Effector memory CD8-positive, alpha-beta T cell (primary cell): Measurements from ENCODE around the gene LOC101059915.
A peak's percentile ranks its signal among the peaks of the same experiment; 100 is the strongest.
"Not testable (repeated sequence)": the region's sequence is repeated elsewhere in the genome, so short reads cannot be mapped to it uniquely, and the experiment has no call there.

Experiments
- ATAC-seq: fragments of 150-1000 bp; cut with Tn5 transposase; replicated peaks from 2 replicates; pipeline ENCODE4 v1.10.0; 2021; ENCODE audit warnings: mild to moderate bottlenecking, moderate library complexity
- DNase-seq, 3 experiments: peaks; one replicate each; pipeline ENCODE4 v3.0.0; 2021
- H3K27ac Mint-ChIP-seq, 2 donors: one replicate each; pipeline ENCODE4 v1.8.0; 2022; ENCODE audit warnings: mild to moderate bottlenecking in 2 of 2, mixed read lengths in 2 of 2, moderate library complexity in 2 of 2
- H3K27me3 Mint-ChIP-seq, 2 donors: one replicate each; pipeline ENCODE4 v1.8.0; 2022; ENCODE audit warnings: mixed read lengths in 2 of 2
- H3K36me3 Mint-ChIP-seq: one replicate; pipeline ENCODE4 v1.8.0; 2022; ENCODE audit warnings: mild to moderate bottlenecking, moderate library complexity, mixed read lengths; ENCODE audit not compliant: insufficient read depth
- H3K4me1 Mint-ChIP-seq, 2 donors: one replicate each; pipeline ENCODE4 v1.8.0; 2022; ENCODE audit warnings: low read depth in 2 of 2, mixed read lengths in 2 of 2
- H3K4me3 Mint-ChIP-seq, 2 donors: one replicate each; pipeline ENCODE4 v1.8.0; 2022; ENCODE audit warnings: mild to moderate bottlenecking in 2 of 2, mixed read lengths in 2 of 2, moderate library complexity in 2 of 2
- H3K9me3 Mint-ChIP-seq, 2 donors: one replicate each; pipeline ENCODE4 v1.8.0; 2022; ENCODE audit warnings: mixed read lengths in 2 of 2

Gene LOC101059915

DNA sequence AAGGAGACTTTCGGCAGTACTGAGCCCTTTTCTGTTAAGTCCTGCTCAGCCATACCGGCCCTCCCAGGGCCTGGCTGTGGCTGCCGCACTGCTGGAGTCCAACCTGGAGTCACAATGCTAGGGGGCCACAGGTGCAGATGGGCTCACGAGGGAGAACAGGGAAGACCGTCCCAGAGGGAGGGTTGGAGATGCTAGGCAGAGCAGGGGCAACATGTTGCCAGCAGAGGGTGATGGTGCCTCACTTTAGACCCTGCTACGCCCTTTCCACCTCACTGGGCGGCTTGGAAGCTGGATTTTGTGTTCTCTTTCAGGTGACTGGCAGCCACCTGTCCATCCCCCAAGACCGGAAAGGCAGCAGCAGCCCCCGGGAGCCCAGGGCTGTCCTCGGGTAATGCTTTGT is 2.6 kb downstream of the LOC101059915 start:
- not testable (repeated sequence) for ATAC-seq, H3K9me3 Mint-ChIP-seq, DNase-seq, H3K4me3 Mint-ChIP-seq, H3K36me3 Mint-ChIP-seq, H3K27ac Mint-ChIP-seq, H3K4me1 Mint-ChIP-seq
- H3K27me3 Mint-ChIP-seq, result peaks cover 0 to 15% of the 10 kb centered on the region in 2 donors

DNA sequence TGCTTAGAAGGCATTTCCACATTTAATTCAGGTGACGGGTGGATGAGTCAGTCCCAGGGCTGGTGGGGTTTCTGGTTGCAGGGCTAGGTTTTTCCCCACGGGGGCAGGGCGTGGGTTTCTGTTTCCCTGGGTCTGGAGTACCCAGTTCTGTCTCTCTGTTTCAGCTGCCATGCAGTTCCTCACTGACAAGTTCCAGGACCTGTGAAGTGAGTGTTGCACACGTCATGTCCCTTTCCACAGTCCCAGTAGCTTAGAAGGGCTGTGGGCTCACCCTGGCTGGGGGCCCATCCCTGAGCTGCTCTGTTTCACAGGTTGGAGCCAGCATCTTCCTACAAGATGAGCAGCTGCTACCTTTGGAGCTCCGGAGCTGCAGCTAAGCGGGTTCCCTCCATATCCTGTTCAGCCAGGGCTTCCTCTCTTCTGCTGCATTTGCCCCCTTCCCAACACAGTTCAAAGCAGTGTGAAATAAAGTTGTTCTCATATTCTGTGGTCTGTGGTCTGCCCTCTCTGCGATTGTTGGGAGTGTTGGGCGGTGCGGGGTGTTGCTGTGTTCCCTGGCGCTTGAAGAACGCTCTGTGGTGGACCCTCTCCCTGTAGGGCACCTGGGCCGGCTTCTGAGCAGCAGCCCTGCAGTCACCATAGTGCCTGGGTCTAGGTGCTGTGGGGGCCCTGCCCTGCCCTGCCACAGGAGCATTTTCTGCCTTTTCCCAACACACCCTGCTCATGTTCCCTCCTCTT is 3.9 kb downstream of the LOC101059915 start:
- H3K4me1 Mint-ChIP-seq, result peaks cover 0 to 10% of the 10 kb centered on the region in 2 donors
- no peak overlapping the region for H3K27ac Mint-ChIP-seq
- ATAC-seq (no peak), DNase-seq (no peak)
- H3K9me3 Mint-ChIP-seq, result no peaks in the 10 kb centered on the region
- H3K36me3 Mint-ChIP-seq, result no peaks in the 10 kb centered on the region
- no peak overlapping the region for H3K4me3 Mint-ChIP-seq
- H3K27me3 Mint-ChIP-seq, result peaks cover 0 to 15% of the 10 kb centered on the region in 2 donors

DNA sequence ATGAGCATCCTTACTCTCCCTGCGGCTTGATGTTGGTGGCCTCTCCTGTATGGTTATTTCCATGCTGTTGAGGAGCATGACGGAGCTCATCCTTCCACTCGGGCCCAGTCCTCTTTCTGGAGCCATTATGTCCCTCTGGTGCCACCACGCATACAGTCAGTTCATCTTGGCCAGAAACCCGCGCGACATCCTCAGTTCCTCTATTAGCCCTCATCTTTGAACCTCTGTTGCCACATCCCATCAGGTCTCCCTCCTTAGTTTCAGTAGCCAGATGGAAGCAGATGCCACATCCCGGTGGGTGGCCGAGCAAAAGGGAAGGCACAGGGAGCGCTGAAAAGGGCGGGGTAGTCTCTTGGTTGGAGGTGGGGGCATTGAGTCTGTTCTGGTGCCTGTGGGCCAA is 4.6 kb downstream of the LOC101059915 start:
- Mint-ChIP-seq H3K9me3 (no peaks in the 10 kb centered on the region), H3K4me3 (no peak overlapping the region), H3K27me3 (peaks cover 0 to 15% of the 10 kb centered on the region in 2 donors), H3K27ac (no peak overlapping the region), H3K4me1 (peaks cover 0 to 10% of the 10 kb centered on the region in 2 donors), H3K36me3 (no peaks in the 10 kb centered on the region)
- ATAC-seq (no peak), DNase-seq (no peak)

DNA sequence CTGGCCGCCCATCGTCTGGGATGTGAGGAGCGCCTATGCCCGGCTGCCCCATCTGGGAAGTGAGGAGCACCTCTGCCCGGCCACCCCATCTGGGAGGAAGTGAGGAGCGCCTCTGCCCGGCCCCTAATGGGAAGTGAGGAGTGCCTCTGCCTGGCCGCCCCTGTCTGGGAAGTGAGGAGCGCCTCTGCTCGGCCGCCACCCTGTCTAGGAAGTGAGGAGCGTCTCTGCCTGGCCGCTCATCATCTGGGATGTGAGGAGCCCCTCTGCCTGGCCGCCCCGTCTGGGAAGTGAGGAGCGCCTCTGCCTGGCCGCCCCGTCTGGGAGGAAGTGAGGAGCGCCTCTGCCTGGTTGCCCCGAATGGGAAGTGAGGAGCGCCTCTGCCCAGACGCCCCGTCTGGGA is 8.3 kb downstream of the LOC101059915 start:
- H3K4me3 Mint-ChIP-seq, DNase-seq, H3K9me3 Mint-ChIP-seq, H3K36me3 Mint-ChIP-seq, ATAC-seq, H3K4me1 Mint-ChIP-seq: not testable (repeated sequence)
- Mint-ChIP-seq H3K27me3 (peaks cover 0 to 15% of the 10 kb centered on the region in 2 donors), H3K27ac (peak overlapping the region in 1 of 2 donors; percentile 52)

DNA sequence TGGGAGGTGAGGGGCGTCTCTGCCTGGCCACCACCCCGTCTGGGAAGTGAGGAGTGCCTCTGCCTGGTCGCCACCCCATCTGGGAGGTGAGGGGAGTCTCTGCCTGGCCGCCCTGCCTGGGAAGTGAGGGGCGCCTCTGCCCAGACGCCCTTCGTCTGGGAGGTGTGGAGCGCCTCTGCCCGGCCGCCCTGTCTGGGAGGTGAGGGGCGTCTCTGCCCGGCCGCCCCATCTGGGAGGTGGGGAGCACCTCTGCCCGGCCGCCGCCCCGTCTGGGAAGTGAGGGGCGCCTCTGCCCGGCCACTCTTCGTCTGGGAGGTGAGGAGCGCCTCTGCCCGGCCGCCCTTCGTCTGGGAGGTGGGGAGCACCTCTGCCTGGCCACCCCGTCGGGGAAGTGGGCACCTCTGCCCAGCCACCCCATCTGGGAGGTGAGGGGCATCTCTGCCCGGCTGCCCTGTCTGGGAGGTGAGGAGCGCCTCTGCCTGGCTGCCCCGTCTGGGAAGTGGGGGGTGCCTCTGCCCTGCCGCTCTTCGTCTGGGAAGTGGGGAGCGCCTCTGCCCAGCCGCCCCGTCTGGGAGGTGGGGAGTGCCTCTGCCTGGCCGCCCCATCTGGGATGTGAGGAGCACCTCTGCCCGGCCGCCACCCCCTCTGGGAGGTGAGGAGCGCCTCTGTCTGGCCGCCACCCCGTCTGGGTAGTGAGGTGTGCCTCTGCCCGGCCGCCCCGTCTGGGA is 8.9 kb downstream of the LOC101059915 start:
- not testable (repeated sequence) for H3K9me3 Mint-ChIP-seq, ATAC-seq, H3K27me3 Mint-ChIP-seq, DNase-seq, H3K4me3 Mint-ChIP-seq, H3K36me3 Mint-ChIP-seq, H3K4me1 Mint-ChIP-seq, H3K27ac Mint-ChIP-seq

DNA sequence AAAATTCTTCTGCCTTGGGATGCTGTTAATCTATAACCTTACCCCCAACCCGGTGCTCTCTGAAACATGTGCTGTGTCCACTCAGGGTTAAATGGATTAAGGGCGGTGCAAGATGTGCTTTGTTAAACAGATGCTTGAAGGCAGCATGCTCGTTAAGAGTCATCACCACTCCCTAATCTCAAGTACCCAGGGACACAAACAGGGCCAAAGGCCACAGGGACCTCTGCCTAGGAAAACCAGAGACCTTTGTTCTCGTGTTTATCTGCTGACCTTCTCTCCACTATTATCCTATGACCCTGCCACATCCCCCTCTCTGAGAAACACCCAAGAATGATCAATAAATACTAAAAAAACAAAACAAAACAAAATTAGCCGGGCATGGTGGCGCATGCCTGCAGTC is 9.8 kb downstream of the LOC101059915 start:
- not testable (repeated sequence) for H3K27ac Mint-ChIP-seq, H3K4me1 Mint-ChIP-seq, ATAC-seq, H3K27me3 Mint-ChIP-seq, DNase-seq, H3K9me3 Mint-ChIP-seq, H3K36me3 Mint-ChIP-seq, H3K4me3 Mint-ChIP-seq

DNA sequence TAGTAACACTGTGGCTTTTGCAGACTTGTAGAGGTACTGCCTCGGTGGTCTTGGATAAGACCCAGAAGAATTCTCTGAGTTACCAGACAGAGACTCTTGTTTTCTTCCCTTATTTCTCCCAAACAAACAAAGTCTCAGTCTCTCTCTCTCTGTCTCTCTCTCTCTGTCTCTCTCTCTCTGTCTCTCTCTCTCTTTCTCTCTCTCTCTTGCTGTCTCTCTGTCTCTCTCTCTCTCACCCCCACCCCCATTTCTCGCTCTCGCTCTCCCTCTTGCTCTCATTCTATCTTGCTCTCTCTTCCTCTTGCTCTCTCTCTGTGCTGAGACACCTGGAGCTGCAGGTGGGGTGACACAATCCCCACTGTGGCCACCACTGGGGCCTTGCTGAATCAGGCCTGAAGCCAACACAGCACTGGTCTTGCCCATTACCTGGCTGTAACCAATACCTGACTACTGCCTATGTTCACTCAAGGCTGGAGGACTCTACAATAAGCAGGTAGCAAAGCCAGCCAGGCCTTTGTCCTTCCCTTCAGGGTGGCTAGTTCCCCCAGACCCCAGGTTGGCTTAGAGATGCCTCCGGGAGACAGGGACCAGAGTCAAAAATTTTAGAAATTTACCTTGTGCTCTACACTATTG is 12.3 kb downstream of the LOC101059915 start:
- DNase-seq (no peak), ATAC-seq (no peak)
- H3K36me3 Mint-ChIP-seq, result no peaks in the 10 kb centered on the region
- H3K4me1 Mint-ChIP-seq, result no peaks in the 10 kb centered on the region
- no peak overlapping the region for H3K27ac Mint-ChIP-seq
- no peaks in the 10 kb centered on the region for H3K9me3 Mint-ChIP-seq
- no peaks in the 10 kb centered on the region for H3K27me3 Mint-ChIP-seq
- no peak overlapping the region for H3K4me3 Mint-ChIP-seq

DNA sequence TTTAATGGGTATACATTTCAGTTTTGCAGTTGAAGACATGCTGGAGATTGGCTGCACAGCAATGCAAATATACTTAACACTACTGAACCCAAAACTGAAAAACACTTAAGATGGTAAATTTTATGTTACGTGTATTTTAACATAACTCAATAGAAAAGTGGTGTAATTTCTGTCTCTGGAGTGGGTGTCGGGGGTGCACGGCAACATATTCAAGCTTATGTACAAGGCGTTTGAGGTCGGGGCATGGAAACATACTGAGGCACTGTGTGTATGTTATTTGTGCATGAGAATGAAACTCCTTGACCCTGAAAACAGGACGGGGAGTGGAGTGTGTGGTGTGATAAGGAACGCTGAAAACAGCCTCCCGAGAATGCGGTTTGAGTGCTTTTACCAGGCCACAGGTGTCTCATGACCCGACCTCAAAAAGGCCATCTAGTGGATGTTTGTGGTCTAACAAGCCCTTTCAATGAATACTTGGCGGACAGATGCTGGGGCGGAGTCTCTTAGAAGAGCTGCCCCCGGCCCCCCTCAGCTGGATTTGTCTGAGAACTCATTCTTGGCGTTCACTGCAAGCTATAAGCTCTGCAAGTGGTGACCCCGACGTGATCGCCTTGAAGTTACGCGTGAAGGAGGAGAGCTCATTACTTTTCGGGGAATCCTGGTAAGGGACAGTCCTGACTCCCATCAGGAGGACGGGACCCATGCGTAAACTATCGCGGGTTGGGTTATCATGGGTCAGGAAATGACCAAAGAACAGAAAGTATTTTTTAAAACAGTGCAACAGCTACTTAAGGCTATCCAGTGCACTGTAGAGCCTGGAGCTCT is 29.5 kb downstream of the LOC101059915 start:
- peak; percentile 64 for ATAC-seq
- H3K9me3 Mint-ChIP-seq, DNase-seq, H3K27ac Mint-ChIP-seq, H3K4me1 Mint-ChIP-seq, H3K27me3 Mint-ChIP-seq, H3K36me3 Mint-ChIP-seq, H3K4me3 Mint-ChIP-seq: not testable (repeated sequence)

DNA sequence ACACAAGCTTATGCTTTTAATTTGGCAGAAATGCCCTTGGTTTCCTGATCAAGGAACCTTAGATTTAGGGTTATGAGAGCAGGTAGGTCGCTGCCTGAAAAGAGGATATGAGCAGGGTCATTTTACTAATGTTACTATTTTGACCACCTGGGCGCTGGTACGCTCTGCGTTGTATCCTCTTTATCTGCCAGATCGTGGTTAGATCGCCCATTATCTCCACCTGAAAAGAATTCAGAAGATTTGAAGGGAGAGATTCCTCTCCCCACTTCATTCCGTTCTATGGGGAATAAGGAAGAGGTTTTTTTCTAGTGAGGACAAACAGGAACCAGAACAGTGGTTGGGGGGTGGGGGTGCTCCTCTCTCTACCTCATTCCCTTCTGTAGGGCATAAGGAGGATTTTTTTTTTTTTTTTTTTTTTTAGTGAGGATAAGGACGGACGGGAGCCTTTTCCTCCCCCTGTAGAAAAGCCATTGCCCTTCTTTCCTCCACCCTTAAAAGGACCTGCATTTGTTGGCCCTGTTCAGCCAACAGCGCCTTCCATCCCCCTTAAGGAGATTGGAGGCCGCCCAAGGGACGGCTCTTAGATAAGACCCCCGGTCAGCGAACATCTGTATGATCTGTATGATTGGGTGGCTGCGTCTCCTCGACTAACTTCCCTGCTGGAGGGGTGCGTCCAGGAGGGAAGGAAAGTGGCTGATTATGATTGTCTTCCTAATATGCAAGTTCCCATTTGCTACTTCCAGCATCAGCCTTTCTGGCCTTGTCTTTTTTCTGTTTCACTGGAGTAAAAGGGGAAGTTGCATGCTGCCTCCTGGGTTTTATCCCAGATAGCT is 30.3 kb downstream of the LOC101059915 start:
- H3K9me3 Mint-ChIP-seq, H3K27me3 Mint-ChIP-seq, H3K4me1 Mint-ChIP-seq, DNase-seq, H3K36me3 Mint-ChIP-seq, H3K4me3 Mint-ChIP-seq, ATAC-seq, H3K27ac Mint-ChIP-seq: not testable (repeated sequence)

DNA sequence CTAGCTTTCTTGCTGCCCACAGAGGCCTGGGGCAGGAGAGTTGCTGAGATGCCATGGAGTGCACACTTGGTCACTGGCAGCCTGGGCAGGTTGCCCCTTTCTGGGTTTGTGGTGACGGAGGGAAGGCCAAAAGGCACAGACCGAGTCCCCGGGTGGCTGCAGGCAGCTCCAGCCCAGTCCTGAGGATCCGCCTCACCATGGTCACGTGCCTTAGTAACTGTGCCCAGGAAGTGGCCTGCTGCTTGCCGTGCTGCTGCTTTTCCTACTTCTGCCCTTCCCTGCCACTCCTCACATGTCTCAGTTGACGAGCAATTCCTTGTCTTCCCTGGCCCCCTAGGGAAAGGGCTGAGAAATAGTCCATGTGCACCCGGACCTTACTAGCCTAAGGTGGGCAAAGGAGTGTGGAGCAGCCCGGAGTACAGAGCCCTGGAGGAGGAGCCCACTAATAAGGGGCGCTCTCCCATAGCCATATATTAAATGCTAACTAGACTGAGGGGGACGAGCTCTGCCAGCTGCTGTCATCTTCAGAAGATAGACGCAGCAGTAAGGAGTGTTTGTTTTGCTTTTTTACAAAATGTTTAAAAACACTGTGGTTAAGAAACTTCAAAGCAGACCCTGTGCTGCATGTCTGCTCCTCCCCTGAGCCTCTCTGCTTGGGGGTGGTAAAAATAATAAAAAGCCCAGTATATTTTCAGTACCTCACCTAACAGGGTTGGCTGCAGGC is 31.1 kb downstream of the LOC101059915 start:
- H3K4me3 Mint-ChIP-seq, H3K36me3 Mint-ChIP-seq: not testable (repeated sequence)
- peak; percentile 47 for ATAC-seq

DNA sequence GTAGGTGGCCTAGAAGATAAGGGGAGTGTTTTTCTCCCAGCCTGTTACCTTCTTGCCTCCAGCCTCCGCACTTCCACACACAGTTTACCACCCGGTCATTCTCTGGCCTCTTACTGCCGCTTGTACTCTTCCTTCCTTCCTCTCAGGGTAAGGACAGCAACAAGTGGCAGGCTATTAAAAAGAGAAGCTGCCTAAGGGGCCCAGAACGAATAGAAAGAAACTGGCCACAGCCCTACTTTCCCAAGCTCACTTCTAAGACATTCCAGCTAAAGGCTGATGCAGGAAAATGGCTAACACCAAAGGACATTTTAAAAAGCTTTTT is 31.6 kb downstream of the LOC101059915 start:
- not testable (repeated sequence) for DNase-seq, H3K9me3 Mint-ChIP-seq, H3K27ac Mint-ChIP-seq, ATAC-seq, H3K27me3 Mint-ChIP-seq, H3K4me3 Mint-ChIP-seq, H3K36me3 Mint-ChIP-seq, H3K4me1 Mint-ChIP-seq

More for the DNA sequence above, 31.1 kb downstream of the LOC101059915 start:
- not testable (repeated sequence) for H3K27me3 Mint-ChIP-seq, H3K27ac Mint-ChIP-seq, H3K4me1 Mint-ChIP-seq, DNase-seq, H3K9me3 Mint-ChIP-seq

DNA sequence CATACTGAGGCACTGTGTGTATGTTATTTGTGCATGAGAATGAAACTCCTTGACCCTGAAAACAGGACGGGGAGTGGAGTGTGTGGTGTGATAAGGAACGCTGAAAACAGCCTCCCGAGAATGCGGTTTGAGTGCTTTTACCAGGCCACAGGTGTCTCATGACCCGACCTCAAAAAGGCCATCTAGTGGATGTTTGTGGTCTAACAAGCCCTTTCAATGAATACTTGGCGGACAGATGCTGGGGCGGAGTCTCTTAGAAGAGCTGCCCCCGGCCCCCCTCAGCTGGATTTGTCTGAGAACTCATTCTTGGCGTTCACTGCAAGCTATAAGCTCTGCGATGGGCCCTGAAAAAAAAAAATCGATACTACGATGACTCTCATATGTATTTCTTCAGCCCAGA is 35.5 kb downstream of the LOC101059915 start:
- not testable (repeated sequence) for DNase-seq, H3K27ac Mint-ChIP-seq, H3K4me3 Mint-ChIP-seq, H3K9me3 Mint-ChIP-seq, H3K36me3 Mint-ChIP-seq, H3K4me1 Mint-ChIP-seq, H3K27me3 Mint-ChIP-seq
- ATAC-seq, result peak; percentile 46
